SK-N-MC (cell line): ENCODE data around the gene ACVR1.

Source experiments
- EZH2 ChIP-seq: fragments of 200-600 bp; sonication (generic); IDR thresholded peaks from one replicate; pipeline ENCODE4 v1.6.1; 2017; ENCODE audit warnings: antibody characterized with exemption
- FOXP2 ChIP-seq: optimal IDR thresholded peaks from 2 replicates; pipeline ENCODE3; 2011; ENCODE audit warnings: mild to moderate bottlenecking, moderate library complexity; ENCODE audit not compliant: insufficient read depth; ENCODE audit errors: extremely low read length, control extremely low read depth
- POLR2AphosphoS5 ChIP-seq: IDR thresholded peaks from 2 replicates; pipeline ENCODE4 v1.6.1; 2012; ENCODE audit warnings: mild to moderate bottlenecking, low read depth, low read length, borderline replicate concordance

GRCh38 chr2:157922336-157922735, 46.2 kb upstream of the ACVR1 start:
- TF ChIP-seq EZH2 (no peak), POLR2AphosphoS5 (no peak), FOXP2 (no peak)
